Activated CD4-positive, alpha-beta T cell treated with anti-CD3 and anti-CD28 coated beads for 48 hours (primary cell): Measurements from ENCODE around the gene TMEM250.

Source experiments
- DNase-seq: peaks from one replicate; pipeline ENCODE4 v3.0.0-alpha.2; 2020

The TMEM250 gene

GRCh38 chr9:136147038-136147889, 28.6 kb upstream of the TMEM250 start:
- no peak for DNase-seq

- no peak for DNase-seq
Observed at GRCh38 chr9:136146126-136147037, 27.7 kb upstream of the TMEM250 start.

GRCh38 chr9:136145580-136145979, 26.9 kb upstream of the TMEM250 start:
- no peak for DNase-seq

GRCh38 chr9:136144450-136144849, 25.8 kb upstream of the TMEM250 start:
- DNase-seq = no peak

- DNase-seq = no peak
Observed at GRCh38 chr9:136143215-136144001, 24.7 kb upstream of the TMEM250 start.

GRCh38 chr9:136142859-136143214, 24.2 kb upstream of the TMEM250 start:
- DNase-seq = no peak

- DNase-seq = no peak
Observed at GRCh38 chr9:136142414-136142796, 23.7 kb upstream of the TMEM250 start.

- no peak for DNase-seq
Observed at GRCh38 chr9:136141682-136142413, 23.2 kb upstream of the TMEM250 start.

GRCh38 chr9:136140966-136141365, 22.3 kb upstream of the TMEM250 start:
- DNase-seq = no peak

DNA sequence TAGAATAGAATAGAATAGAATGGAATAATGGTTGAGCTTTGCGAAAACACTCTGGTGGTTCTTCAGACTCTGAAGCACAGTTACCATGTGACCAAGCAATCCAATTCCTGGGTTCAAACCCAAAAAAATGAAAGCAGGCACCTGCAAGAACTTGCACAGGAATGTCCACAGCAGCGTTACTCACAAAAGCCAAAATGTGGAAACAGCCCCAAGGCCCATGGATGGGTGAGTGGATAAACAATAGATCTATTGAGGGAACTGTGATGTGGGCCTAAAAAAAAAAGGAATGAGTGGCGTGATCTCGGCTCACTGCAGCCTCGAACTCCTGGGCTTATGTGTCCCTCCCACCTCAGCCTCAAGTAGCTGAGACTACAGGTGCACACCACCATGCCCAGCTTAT, 21.4 kb upstream of the TMEM250 start:
- no peak for DNase-seq

DNA sequence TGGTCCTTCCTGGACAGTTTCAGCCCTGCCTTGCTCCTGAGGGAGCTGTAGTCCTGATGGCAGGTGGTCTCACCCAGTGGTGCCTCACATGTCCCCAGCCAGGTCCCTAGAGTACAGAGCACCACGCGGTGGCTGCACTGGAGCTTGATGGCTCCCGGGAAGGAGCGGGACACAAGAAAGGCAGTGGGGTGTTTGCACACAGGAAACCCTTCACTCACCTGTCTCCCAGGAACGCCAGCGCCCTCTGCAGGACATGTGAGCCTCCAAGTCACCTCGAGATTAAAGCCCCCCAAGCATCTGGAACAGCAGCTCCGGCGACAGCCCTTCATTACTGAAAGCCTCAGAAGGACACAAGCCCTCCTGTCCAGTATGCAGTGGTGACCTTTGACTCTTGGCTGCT, 19.9 kb upstream of the TMEM250 start:
- DNase-seq = peak; percentile 72

GRCh38 chr9:136137321-136138265, 18.9 kb upstream of the TMEM250 start:
- no peak for DNase-seq

GRCh38 chr9:136136127-136136925, 17.7 kb upstream of the TMEM250 start:
- DNase-seq = no peak

DNA sequence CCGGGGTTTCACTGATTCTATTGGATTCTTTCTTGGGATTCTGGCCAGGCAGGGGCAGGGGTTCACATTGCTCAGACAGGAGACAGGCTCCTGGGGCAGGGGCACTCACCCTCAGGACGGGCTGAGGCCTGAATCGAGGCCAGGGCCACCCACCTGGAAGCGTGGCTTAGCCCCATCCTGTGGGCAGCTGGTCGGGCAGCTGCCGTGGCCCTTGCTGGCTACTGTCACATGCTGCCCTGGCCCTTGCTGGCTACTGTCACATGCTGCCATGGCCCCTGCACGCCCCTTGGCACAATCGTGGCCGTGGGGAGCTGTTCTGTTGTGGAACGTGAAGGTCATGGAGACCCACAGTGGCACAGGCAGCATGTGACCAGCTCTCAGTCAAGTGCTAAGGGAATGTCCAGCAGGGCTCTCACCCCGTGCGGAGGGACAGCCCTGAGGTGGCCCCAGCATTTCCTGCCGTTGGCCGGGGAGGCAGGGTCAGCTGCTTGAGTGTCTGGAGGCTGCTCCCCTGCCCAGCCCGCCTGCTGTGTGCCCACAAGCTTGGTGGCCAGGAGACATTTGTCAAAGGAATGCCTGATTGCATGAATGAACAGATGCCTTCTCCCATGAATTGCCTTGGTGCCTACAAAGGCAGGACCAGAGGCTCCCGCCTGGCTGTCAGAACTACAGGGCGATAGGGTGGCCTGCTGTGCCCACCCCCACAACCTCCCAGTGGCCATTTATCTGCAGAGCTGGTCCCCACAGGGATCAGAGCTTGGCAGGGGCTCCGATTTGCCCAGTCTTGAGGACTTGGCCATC, 16.9 kb upstream of the TMEM250 start:
- no peak for DNase-seq

DNA sequence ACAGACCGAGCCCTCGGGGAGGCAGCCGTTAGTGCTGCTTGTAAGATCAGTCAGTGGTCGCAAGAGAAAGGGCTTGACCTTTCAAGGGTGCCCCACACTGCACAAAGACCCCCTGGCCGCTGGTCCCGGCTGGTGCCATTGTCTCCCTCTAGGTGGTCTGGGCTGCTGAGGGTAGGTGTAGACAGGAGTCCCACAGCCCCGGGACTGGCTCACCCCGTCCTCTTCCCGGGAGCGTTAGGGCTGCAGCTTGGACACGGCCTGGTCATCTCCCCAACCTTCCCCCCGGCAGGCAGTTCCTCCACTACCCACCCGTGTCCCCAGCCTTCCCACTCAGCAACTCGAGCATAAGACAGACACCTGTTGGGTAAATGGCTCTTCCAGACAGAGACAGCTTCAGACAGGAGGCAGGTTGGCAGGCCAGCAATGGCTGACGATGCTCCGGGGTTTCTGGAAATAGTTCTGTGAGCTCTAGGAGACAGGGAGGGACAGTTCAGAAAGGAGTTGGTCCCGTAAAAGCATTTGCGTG, 15.3 kb upstream of the TMEM250 start:
- no peak for DNase-seq

GRCh38 chr9:136133191-136133958, 14.7 kb upstream of the TMEM250 start:
- DNase-seq = peak; percentile 32

DNA sequence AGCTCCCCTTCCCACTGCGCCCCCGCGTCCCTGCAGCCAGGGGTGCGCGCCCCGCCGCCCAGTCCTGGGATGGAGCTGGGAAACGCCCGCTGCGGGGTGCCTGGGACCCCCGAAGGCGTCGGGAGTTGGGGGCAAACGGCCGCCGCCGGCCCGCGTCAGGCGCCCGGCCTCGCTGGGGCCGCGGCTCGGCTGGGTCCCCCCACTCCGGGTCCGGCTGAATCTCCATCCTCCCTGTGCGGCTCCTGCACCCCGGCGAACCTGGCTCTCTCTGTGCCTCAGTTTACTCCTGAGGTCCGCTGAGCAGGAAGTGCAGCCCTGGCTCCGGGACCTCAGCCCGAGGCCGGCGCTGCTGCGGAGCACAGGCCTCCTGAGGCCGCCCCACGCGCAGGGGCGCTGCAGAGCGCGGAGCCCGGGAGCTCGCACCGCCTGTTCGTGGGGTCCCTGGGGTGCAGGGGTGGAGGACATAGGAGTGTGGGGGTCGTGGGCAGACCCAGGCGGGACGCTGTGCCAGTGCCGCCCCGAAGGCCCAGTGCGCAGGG, 13.9 kb upstream of the TMEM250 start:
- no peak for DNase-seq
